Stimulated activated CD4-positive, alpha-beta T cell treated with anti-CD3 and anti-CD28 coated beads, Interleukin-4, amount 100 ng/mL, for 4 hours (primary cell): Measurements from ENCODE around the gene LRBA.
"Not testable (repeated sequence)": the region's sequence is repeated elsewhere in the genome, so short reads cannot be mapped to it uniquely, and the experiment has no call there.

Experiments used
- DNase-seq, 2 experiments: peaks; one replicate each; pipeline ENCODE4 v3.0.0-alpha.2; 2020

The LRBA gene

GRCh38 chr4:150547154-150547838, 467.8 kb downstream of the LRBA start:
- DNase-seq: no peak

GRCh38 chr4:150546286-150546685, 468.8 kb downstream of the LRBA start:
- DNase-seq: no peak

- no peak for DNase-seq
Measured at GRCh38 chr4:150543042-150543441, 472.0 kb downstream of the LRBA start.

- DNase-seq: no peak
Measured at GRCh38 chr4:150541681-150542080, 473.4 kb downstream of the LRBA start.

- DNase-seq: no peak
Measured at GRCh38 chr4:150540959-150541360, 474.1 kb downstream of the LRBA start.

- no peak for DNase-seq
Measured at GRCh38 chr4:150540536-150540935, 474.5 kb downstream of the LRBA start.

- DNase-seq: not testable (repeated sequence)
Measured at GRCh38 chr4:150537911-150538310, 477.2 kb downstream of the LRBA start.

GRCh38 chr4:150534818-150535217, 480.3 kb downstream of the LRBA start:
- DNase-seq: no peak

GRCh38 chr4:150533673-150534072, 481.4 kb downstream of the LRBA start:
- no peak for DNase-seq

GRCh38 chr4:150525321-150525868, 489.7 kb downstream of the LRBA start:
- DNase-seq: no peak

- no peak for DNase-seq
Measured at GRCh38 chr4:150518559-150518958, 496.5 kb downstream of the LRBA start.

GRCh38 chr4:150515135-150515534, 499.9 kb downstream of the LRBA start:
- DNase-seq: no peak

GRCh38 chr4:150514709-150515108, 500.4 kb downstream of the LRBA start:
- DNase-seq: no peak

GRCh38 chr4:150510176-150510865, 504.8 kb downstream of the LRBA start:
- DNase-seq: no peak

- not testable (repeated sequence) for DNase-seq
Measured at GRCh38 chr4:150507656-150508055, 507.4 kb downstream of the LRBA start.

GRCh38 chr4:150501983-150502382, 513.1 kb downstream of the LRBA start:
- no peak for DNase-seq

GRCh38 chr4:150501009-150501727, 513.9 kb downstream of the LRBA start:
- DNase-seq: no peak

- no peak for DNase-seq
Measured at GRCh38 chr4:150497612-150498011, 517.5 kb downstream of the LRBA start.

GRCh38 chr4:150495550-150495949, 519.5 kb downstream of the LRBA start:
- no peak for DNase-seq

GRCh38 chr4:150493851-150494250, 521.2 kb downstream of the LRBA start:
- no peak for DNase-seq

- no peak for DNase-seq
Measured at GRCh38 chr4:150491132-150492049, 523.7 kb downstream of the LRBA start.

GRCh38 chr4:150482581-150482980, 532.5 kb downstream of the LRBA start:
- no peak for DNase-seq

GRCh38 chr4:150479657-150480056, 535.4 kb downstream of the LRBA start:
- DNase-seq: no peak
